HT1080 (cell line): Measurements from ENCODE around the gene GNG11. TPM values are rescaled to one million over a fixed set of nuclear protein-coding genes. Genes with fewer than 3 reads are reported as not detected.
"Not testable (repeated sequence)": the region's sequence is repeated elsewhere in the genome, so short reads cannot be mapped to it uniquely, and the experiment has no call there.

Source experiments
- DNase-seq: peaks from one replicate; pipeline ENCODE4 v3.0.0-alpha.2; 2015; ENCODE audit warnings: low read depth
- total RNA-seq: library from RNA; depleted of rRNA; stranded (reverse); fragments of >200 nt; shearing (Covaris generic); gene quantifications from 2 replicates; pipeline ENCODE4 v1.2.3, GENCODE V29; 2014

The GNG11 gene
- total RNA-seq, 1 experiment from 2014 or later: 17.6 TPM

GRCh38 chr7:93911242-93911641 is 10.3 kb upstream of the GNG11 start:
- DNase-seq: not testable (repeated sequence)

- DNase-seq: not testable (repeated sequence)
Measured at GRCh38 chr7:93911661-93912060, 9.9 kb upstream of the GNG11 start.

DNA sequence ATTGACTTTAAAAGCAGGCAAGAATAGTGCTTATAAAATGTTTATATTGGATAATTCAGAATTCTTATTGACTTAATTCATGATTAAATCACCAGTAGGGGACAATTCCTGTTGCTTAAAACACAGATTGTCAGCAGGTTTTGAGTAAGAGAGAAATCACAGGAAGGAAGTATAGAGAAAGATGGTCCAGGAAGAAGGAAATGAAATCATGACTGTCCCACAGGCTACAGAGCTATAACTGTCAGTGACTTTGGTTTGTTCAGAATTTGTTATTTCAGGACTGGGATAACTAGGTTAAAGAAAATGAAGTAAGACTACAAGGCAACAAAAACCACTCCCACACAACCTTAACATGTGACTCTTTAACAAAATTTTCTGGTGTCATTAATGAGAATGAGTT is 8.3 kb upstream of the GNG11 start:
- no peak for DNase-seq

DNA sequence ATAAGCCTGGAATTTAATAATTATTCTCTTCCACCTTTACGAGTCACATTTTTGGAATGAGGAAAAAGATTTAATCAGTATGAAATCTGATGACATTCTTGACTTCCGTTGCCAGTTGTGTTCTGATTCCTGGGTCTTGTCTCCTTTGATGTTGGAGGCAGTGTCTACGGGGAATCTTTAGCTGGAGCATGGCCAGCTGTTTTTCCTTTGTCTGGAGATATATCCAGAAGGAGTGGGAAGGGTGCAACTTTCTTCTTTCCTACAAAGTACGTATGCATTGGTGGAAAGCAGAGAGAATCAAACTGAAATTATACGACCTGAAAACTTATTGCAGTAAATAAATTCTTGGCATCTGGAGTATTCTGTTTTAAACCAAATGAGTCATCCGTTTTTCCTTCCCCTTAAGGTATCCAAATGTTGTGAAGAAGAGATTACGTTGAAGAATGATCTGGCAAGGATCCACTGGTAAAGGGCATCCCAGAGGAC is 6.9 kb upstream of the GNG11 start:
- peak; percentile 72 for DNase-seq

DNA sequence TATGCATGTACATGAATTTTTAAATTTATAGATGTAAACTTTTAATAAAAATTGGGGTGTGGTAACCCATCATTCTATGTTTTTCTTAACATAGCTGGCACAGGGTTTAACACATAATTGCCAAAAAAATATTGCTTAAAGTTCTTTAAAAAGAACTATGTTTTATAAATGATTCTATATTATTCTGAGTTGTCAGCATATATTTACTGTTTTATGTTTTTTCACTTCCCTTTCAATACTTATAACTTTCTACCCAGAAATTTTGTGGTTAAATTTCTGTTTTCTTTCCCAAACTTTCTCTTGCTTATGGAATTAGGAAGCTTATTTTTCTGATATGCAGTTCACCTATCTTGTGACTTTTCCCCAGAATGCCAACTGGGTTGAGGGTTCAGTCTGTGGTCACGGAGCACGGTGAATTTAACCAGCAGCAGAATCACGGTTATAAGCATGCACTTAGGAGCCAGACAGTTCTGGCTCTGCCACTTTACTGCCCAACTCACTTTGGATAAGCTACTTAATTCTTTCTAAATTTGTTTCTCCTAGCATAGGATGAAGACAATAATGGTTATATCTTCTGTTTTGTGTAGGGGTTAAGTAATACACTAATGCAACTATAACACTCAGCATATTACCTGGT is 6.2 kb upstream of the GNG11 start:
- DNase-seq: not testable (repeated sequence)

GRCh38 chr7:93915888-93916287 is 5.6 kb upstream of the GNG11 start:
- peak; percentile 12 for DNase-seq

GRCh38 chr7:93916315-93916714 is 5.2 kb upstream of the GNG11 start:
- not testable (repeated sequence) for DNase-seq

- DNase-seq: no peak
Measured at GRCh38 chr7:93920496-93921182, 896 bp upstream of the GNG11 start.

- no peak for DNase-seq
Measured at GRCh38 chr7:93921186-93921585, 349 bp upstream of the GNG11 start.

GRCh38 chr7:93923296-93923695 is 1.8 kb downstream of the GNG11 start:
- no peak for DNase-seq

DNA sequence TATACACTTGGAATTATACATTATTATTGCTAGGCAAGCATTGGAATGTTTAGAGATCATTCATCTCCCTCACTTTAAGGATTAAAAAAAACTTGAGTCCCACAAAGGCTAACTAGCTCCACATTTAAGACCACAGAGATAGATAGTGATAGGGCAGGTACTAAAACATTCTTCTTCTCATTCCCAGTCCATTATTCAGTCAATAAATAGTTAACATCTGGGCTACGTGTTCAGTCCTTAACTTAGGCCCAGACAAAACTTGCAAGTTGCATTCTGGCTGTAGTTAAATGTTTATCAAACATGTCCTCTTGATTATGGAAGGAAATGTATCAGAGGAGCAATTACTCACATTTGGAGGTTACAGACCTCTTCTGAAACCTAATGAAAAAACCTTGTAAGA is 2.4 kb downstream of the GNG11 start:
- no peak for DNase-seq

- no peak for DNase-seq
Measured at GRCh38 chr7:93926800-93927199, 5.3 kb downstream of the GNG11 start.

- DNase-seq: no peak
Measured at GRCh38 chr7:93927585-93927984, 6.0 kb downstream of the GNG11 start.

- DNase-seq: no peak
Measured at GRCh38 chr7:93931655-93932054, 10.1 kb downstream of the GNG11 start.

GRCh38 chr7:93933156-93933555 is 11.6 kb downstream of the GNG11 start:
- DNase-seq: no peak

DNA sequence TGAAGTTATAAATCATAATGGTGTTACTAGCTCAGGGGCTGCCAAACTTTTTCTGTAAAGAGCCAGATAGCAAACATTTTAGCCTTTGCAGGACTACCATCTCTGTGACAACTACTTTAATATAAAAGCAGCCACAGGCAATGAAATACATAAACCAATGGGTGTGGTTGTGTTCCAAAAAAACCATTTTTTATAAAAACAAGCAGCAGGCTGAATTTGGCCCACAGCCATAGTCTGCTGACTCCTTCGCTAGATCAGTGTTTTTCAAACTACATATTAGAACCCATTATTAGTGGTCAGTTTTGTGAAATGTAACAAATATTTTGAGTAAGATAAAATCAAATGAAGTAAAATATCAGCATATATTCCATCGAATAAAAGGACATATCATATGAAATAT is 13.6 kb downstream of the GNG11 start:
- DNase-seq: no peak

GRCh38 chr7:93937818-93938217 is 16.3 kb downstream of the GNG11 start:
- no peak for DNase-seq

DNA sequence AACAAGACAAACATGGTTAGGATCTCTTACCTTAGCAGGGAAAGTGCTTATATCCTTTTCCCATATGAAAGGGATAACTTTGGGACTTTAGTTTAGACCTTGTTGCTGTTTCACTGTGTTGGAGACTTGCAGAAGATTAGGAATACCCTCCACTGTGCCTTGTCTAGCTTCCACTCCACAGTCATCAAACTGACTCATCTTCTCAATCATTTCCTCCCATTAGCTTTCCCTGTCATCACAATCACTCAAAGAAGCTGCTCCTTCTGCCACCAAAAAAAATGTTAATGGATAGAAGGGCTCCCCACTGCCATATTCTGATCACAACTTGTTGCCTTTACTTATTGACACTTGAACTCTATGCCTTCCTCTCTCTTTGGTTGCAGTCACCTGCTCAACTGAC is 16.8 kb downstream of the GNG11 start:
- DNase-seq: peak; percentile 54

DNA sequence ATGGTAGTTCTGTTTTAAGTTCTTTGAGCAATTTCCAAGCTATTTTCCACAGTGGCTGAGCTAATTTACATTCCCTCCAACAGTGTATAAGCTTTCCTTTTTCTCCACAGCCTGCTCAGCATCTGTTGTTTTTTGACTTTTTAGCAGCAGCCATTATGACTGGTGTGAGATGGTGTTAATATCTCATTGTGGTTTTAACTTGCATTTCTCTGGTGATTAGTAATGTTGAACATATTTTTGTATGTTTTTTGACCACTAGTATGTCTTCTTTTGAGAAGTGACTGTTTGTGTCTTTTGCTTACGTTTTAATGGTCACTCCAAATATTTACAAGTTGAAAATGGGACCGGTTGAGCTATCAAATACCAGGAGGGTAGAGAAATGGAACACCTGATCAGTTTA is 20.4 kb downstream of the GNG11 start:
- no peak for DNase-seq

GRCh38 chr7:93943816-93944540 is 22.4 kb downstream of the GNG11 start:
- DNase-seq: no peak

DNA sequence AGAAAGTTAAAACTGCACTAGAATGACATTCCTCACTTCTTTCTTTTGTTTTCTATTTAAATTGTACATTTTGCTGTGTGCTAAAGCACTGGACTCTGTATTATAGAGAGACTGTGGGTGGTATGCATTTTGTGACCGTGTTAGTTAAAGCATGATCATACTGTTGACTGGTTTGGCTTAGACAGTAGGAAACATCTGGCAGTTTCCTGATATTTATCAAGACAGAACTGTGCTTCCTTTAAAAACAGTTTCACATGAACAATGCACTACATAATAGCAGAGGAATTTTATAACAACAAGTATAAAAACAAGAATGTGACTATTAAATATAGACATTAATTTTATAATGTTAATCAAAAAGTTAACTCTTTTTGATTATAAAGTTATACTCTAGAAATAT is 23.1 kb downstream of the GNG11 start:
- DNase-seq: no peak

DNA sequence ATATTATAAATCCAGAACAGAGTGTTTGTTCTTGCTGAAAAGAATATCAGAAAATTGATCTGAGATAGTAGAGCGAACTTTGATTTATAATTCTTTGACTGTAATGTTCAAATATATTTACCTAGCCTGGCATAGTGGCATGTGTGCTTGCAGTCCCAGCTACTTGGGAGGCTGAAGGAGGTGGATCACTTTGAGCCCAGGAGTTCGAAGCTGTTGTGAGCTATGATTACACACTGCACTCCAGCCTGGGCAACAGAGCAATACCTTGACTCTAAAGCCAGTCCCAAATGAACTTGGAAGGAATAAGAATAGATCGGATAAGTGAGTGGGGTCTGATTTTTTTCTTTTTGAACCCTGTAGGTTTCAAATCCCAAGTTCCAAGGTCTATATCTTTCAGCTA is 23.5 kb downstream of the GNG11 start:
- DNase-seq: no peak
